Stimulated activated effector memory CD8-positive, alpha-beta T cell treated with anti-CD3 and anti-CD28 coated beads, Interleukin-12 subunit alpha, Interleukin-12 subunit beta, amount 100 ng/mL, for 72 hours (primary cell): ENCODE data around the gene OLIG1.
A peak's percentile ranks its signal among the peaks of the same experiment; 100 is the strongest.

ENCODE experiments used
- ATAC-seq: fragments of 150-1000 bp; cut with Tn5 transposase; 2 replicates; pipeline ENCODE4 v1.10.0; 2021
- DNase-seq, 2 donors: peaks; one replicate each; pipeline ENCODE4 v3.0.0; 2021 to 2022; ENCODE audit warnings: low spot score in 2 of 2
- H3K27ac Mint-ChIP-seq: one replicate; pipeline ENCODE4 v1.8.0; 2022; ENCODE audit warnings: mild to moderate bottlenecking, mixed read lengths
- H3K36me3 Mint-ChIP-seq: one replicate; pipeline ENCODE4 v1.8.0; 2022; ENCODE audit warnings: mild to moderate bottlenecking, mixed read lengths
- H3K4me1 Mint-ChIP-seq: one replicate; pipeline ENCODE4 v1.8.0; 2022; ENCODE audit warnings: mixed read lengths
- H3K4me3 Mint-ChIP-seq: one replicate; pipeline ENCODE4 v1.8.0; 2022; ENCODE audit warnings: mild to moderate bottlenecking, mixed read lengths
- H3K9me3 Mint-ChIP-seq: one replicate; pipeline ENCODE4 v1.8.0; 2022; ENCODE audit warnings: mixed read lengths

The OLIG1 gene

GRCh38 chr21:33040215-33040614, 29.7 kb upstream of the OLIG1 start:
- ATAC-seq: no peak
- no peak overlapping the region for H3K4me3 Mint-ChIP-seq
- H3K27ac Mint-ChIP-seq: no peak overlapping the region
- DNase-seq: no peak
- H3K9me3 Mint-ChIP-seq: no peaks in the 10 kb centered on the region
- H3K4me1 Mint-ChIP-seq: peaks cover 16% of the 10 kb centered on the region
- H3K36me3 Mint-ChIP-seq: no peaks in the 10 kb centered on the region

- peak; percentile 48 for ATAC-seq
- H3K36me3 Mint-ChIP-seq: no peaks in the 10 kb centered on the region
- no peak overlapping the region for H3K4me3 Mint-ChIP-seq
- DNase-seq: no peak
- H3K9me3 Mint-ChIP-seq: no peaks in the 10 kb centered on the region
- peaks cover 6% of the 10 kb centered on the region for H3K4me1 Mint-ChIP-seq
- no peak overlapping the region for H3K27ac Mint-ChIP-seq
These were observed 28.0 kb upstream of the OLIG1 start for GRCh38 chr21:33041981-33042380.

GRCh38 chr21:33042812-33043211, 27.1 kb upstream of the OLIG1 start:
- H3K27ac Mint-ChIP-seq: no peak overlapping the region
- ATAC-seq (no peak), DNase-seq (no peak)
- H3K9me3 Mint-ChIP-seq: no peaks in the 10 kb centered on the region
- no peaks in the 10 kb centered on the region for H3K36me3 Mint-ChIP-seq
- H3K4me3 Mint-ChIP-seq: no peak overlapping the region
- no peaks in the 10 kb centered on the region for H3K4me1 Mint-ChIP-seq

GRCh38 chr21:33046455-33046854, 23.5 kb upstream of the OLIG1 start:
- no peak overlapping the region for H3K4me3 Mint-ChIP-seq
- no peak for DNase-seq
- H3K36me3 Mint-ChIP-seq: no peaks in the 10 kb centered on the region
- H3K9me3 Mint-ChIP-seq: no peaks in the 10 kb centered on the region
- H3K27ac Mint-ChIP-seq: no peak overlapping the region
- no peak for ATAC-seq
- H3K4me1 Mint-ChIP-seq: peaks cover 8% of the 10 kb centered on the region

- peaks cover 8% of the 10 kb centered on the region for H3K4me1 Mint-ChIP-seq
- DNase-seq (no peak), ATAC-seq (no peak)
- H3K9me3 Mint-ChIP-seq: no peaks in the 10 kb centered on the region
- H3K27ac Mint-ChIP-seq: no peak overlapping the region
- H3K36me3 Mint-ChIP-seq: no peaks in the 10 kb centered on the region
- H3K4me3 Mint-ChIP-seq: no peak overlapping the region
These were observed 22.7 kb upstream of the OLIG1 start for GRCh38 chr21:33047231-33047630.

- H3K36me3 Mint-ChIP-seq: no peaks in the 10 kb centered on the region
- ATAC-seq (no peak), DNase-seq (no peak)
- H3K27ac Mint-ChIP-seq: no peak overlapping the region
- H3K9me3 Mint-ChIP-seq: no peaks in the 10 kb centered on the region
- H3K4me3 Mint-ChIP-seq: no peak overlapping the region
- peaks cover 8% of the 10 kb centered on the region for H3K4me1 Mint-ChIP-seq
These were observed 18.0 kb upstream of the OLIG1 start for GRCh38 chr21:33051925-33052324.

- ATAC-seq (no peak), DNase-seq (no peak)
- Mint-ChIP-seq H3K4me1 (peaks cover 17% of the 10 kb centered on the region), H3K36me3 (no peaks in the 10 kb centered on the region), H3K4me3 (no peak overlapping the region), H3K27ac (no peak overlapping the region), H3K9me3 (no peaks in the 10 kb centered on the region)
These were observed 16.0 kb upstream of the OLIG1 start for GRCh38 chr21:33053951-33054350.

- H3K27ac Mint-ChIP-seq: no peak overlapping the region
- ATAC-seq (no peak), DNase-seq (no peak)
- H3K9me3 Mint-ChIP-seq: no peaks in the 10 kb centered on the region
- H3K4me1 Mint-ChIP-seq: peaks cover 25% of the 10 kb centered on the region
- H3K4me3 Mint-ChIP-seq: no peak overlapping the region
- no peaks in the 10 kb centered on the region for H3K36me3 Mint-ChIP-seq
These were observed 13.9 kb upstream of the OLIG1 start for GRCh38 chr21:33055991-33056390.

- no peak overlapping the region for H3K4me3 Mint-ChIP-seq
- peaks cover 24% of the 10 kb centered on the region for H3K4me1 Mint-ChIP-seq
- no peak for DNase-seq
- no peaks in the 10 kb centered on the region for H3K9me3 Mint-ChIP-seq
- H3K27ac Mint-ChIP-seq: no peak overlapping the region
- no peak for ATAC-seq
- no peaks in the 10 kb centered on the region for H3K36me3 Mint-ChIP-seq
These were observed 12.5 kb upstream of the OLIG1 start for GRCh38 chr21:33057385-33057940.

- Mint-ChIP-seq H3K4me3 (no peak overlapping the region), H3K9me3 (no peaks in the 10 kb centered on the region), H3K36me3 (no peaks in the 10 kb centered on the region), H3K27ac (no peak overlapping the region), H3K4me1 (peaks cover 24% of the 10 kb centered on the region)
- ATAC-seq (no peak), DNase-seq (no peak)
These were observed 11.4 kb upstream of the OLIG1 start for GRCh38 chr21:33058527-33058926.

GRCh38 chr21:33058957-33059356, 11.0 kb upstream of the OLIG1 start:
- ATAC-seq (no peak), DNase-seq (no peak)
- no peak overlapping the region for H3K4me3 Mint-ChIP-seq
- no peaks in the 10 kb centered on the region for H3K9me3 Mint-ChIP-seq
- peaks cover 24% of the 10 kb centered on the region for H3K4me1 Mint-ChIP-seq
- no peak overlapping the region for H3K27ac Mint-ChIP-seq
- no peaks in the 10 kb centered on the region for H3K36me3 Mint-ChIP-seq

- no peak overlapping the region for H3K27ac Mint-ChIP-seq
- no peaks in the 10 kb centered on the region for H3K36me3 Mint-ChIP-seq
- no peaks in the 10 kb centered on the region for H3K9me3 Mint-ChIP-seq
- peaks cover 24% of the 10 kb centered on the region for H3K4me1 Mint-ChIP-seq
- no peak overlapping the region for H3K4me3 Mint-ChIP-seq
- DNase-seq (no peak), ATAC-seq (peak; percentile 57)
These were observed 10.5 kb upstream of the OLIG1 start for GRCh38 chr21:33059380-33059841.

GRCh38 chr21:33061233-33061632, 8.7 kb upstream of the OLIG1 start:
- DNase-seq (no peak), ATAC-seq (no peak)

GRCh38 chr21:33063375-33063883, 6.5 kb upstream of the OLIG1 start:
- Mint-ChIP-seq H3K36me3 (no peaks in the 10 kb centered on the region), H3K9me3 (no peaks in the 10 kb centered on the region), H3K4me1 (peaks cover 18% of the 10 kb centered on the region), H3K27ac (no peak overlapping the region), H3K4me3 (no peak overlapping the region)
- no peak for ATAC-seq
- no peak for DNase-seq

More at GRCh38 chr21:33061233-33061632, 8.7 kb upstream of the OLIG1 start:
- peaks cover 24% of the 10 kb centered on the region for H3K4me1 Mint-ChIP-seq
- H3K9me3 Mint-ChIP-seq: no peaks in the 10 kb centered on the region
- no peaks in the 10 kb centered on the region for H3K36me3 Mint-ChIP-seq
- no peak overlapping the region for H3K27ac Mint-ChIP-seq
- no peak overlapping the region for H3K4me3 Mint-ChIP-seq

- H3K27ac Mint-ChIP-seq: no peak overlapping the region
- no peak for ATAC-seq
- no peaks in the 10 kb centered on the region for H3K36me3 Mint-ChIP-seq
These were observed 5.9 kb upstream of the OLIG1 start for GRCh38 chr21:33063907-33064622.

More at GRCh38 chr21:33063907-33064622, 5.9 kb upstream of the OLIG1 start:
- peaks cover 14% of the 10 kb centered on the region for H3K4me1 Mint-ChIP-seq
- no peaks in the 10 kb centered on the region for H3K9me3 Mint-ChIP-seq
- no peak for DNase-seq
- H3K4me3 Mint-ChIP-seq: no peak overlapping the region
